K562 (cell line): ENCODE results near the gene C10orf53. TPM values are rescaled to one million over a fixed set of nuclear protein-coding genes. Genes with fewer than 3 reads are reported as not detected.

Experiments
- ATAC-seq: fragments of 200-7000 bp; cut with Tn5 transposase; 3 replicates; pipeline ENCODE4 v1.9.1; 2020; ENCODE audit warnings: moderate library complexity
- BruUV-seq: library from RNA; stranded (reverse); fragments of 400-500 nt; replicated peaks from 2 replicates; lab custom pipeline; 2021; lab: Mats Ljungman, UMichigan
- CTCF ChIA-PET: fragments of 300-600 bp; formaldehyde crosslinking; extraction: SDS; loops from one replicate; lab custom pipeline; 2021; ENCODE audit warnings: low intra/inter-chr PET ratio; lab: Yijun Ruan, JAX
- POLR2A ChIA-PET: fragments of 300-600, 350-650 bp; sonication (Branson Sonifier 250); formaldehyde crosslinking; extraction: SDS; loops from one replicate; lab custom pipeline; 2021; ENCODE audit warnings: antibody characterized with exemption, inconsistent platforms; lab: Yijun Ruan, JAX
- DNase-seq, 4 experiments: peaks; one replicate each; pipeline versions ENCODE4 v3.0.0 to v3.0.0-alpha.2; 2011 to 2018; ENCODE audit warnings: low spot score in 3 of 4, mixed read lengths in 3 of 4; ENCODE audit errors: extremely low read depth in 1 of 4
- FAIRE-seq: peaks from 2 replicates; lab custom pipeline; 2011; peaks lifted over from hg19 to GRCh38; lab: Jason Lieb, UNC
- H2AFZ ChIP-seq: 2 replicates; pipeline ENCODE4 v1.6.0; 2011; ENCODE audit warnings: low read depth, low read length, control low read depth, inconsistent platforms
- H3K27ac ChIP-seq: fragments of 200-600 bp; 3 replicates; pipeline ENCODE4 v1.8.0; 2011; ENCODE audit warnings: low read depth, mild to moderate bottlenecking, control low read depth, inconsistent platforms, low read length, moderate library complexity, mixed read lengths; ENCODE audit errors: extremely low read depth
- H3K27me3 ChIP-seq, 2 experiments: fragments of 300-600 bp in 1 of 2; 2 replicates in 1 of 2; 3 replicates in 1 of 2; pipeline versions ENCODE4 v1.6.0 to v1.8.0; 2011; ENCODE audit warnings: inconsistent platforms in 2 of 2, low read length in 2 of 2, mild to moderate bottlenecking in 1 of 2, mixed read lengths in 1 of 2, moderate library complexity in 1 of 2; ENCODE audit not compliant: control insufficient read depth in 2 of 2, insufficient read depth in 2 of 2
- H3K36me3 ChIP-seq: fragments of 300-600 bp; 3 replicates; pipeline ENCODE4 v1.8.0; 2011; ENCODE audit warnings: mild to moderate bottlenecking, low read length, inconsistent platforms; ENCODE audit not compliant: control insufficient read depth, insufficient read depth
- H3K4me1 ChIP-seq, 2 experiments: fragments of 200-600 bp in 1 of 2; replicated peaks in 1 of 2; 2 replicates in 1 of 2; 3 replicates in 1 of 2; pipeline versions ENCODE4 v1.5.1 to v1.8.0; 2011; ENCODE audit warnings: inconsistent platforms in 2 of 2, low read length in 2 of 2, mild to moderate bottlenecking in 1 of 2, mixed read lengths in 1 of 2, moderate library complexity in 1 of 2; ENCODE audit not compliant: control insufficient read depth in 2 of 2, insufficient read depth in 2 of 2
- H3K4me2 ChIP-seq: 2 replicates; pipeline ENCODE4 v1.6.1; 2011; ENCODE audit warnings: low read length, control low read depth, inconsistent platforms, mixed read lengths; ENCODE audit not compliant: insufficient read depth
- H3K4me3 ChIP-seq: fragments of 200-600 bp; sonication (generic), shearing (Covaris generic); 2 replicates; pipeline ENCODE4 v1.5.1; 2016; ENCODE audit warnings: control low read depth, inconsistent platforms
- H3K79me2 ChIP-seq: fragments of 200-600 bp; 3 replicates; pipeline ENCODE4 v1.8.0; 2011; ENCODE audit warnings: low read length, inconsistent platforms; ENCODE audit not compliant: control insufficient read depth, insufficient read depth
- H3K9ac ChIP-seq, 2 experiments: 2 replicates each; pipeline versions ENCODE4 v1.6.0 to v1.6.1; 2011; ENCODE audit warnings: low read depth in 2 of 2, low read length in 2 of 2, control low read depth in 1 of 2, inconsistent platforms in 1 of 2, mild to moderate bottlenecking in 1 of 2, mixed read lengths in 1 of 2; ENCODE audit not compliant: insufficient read depth in 1 of 2
- H3K9me1 ChIP-seq: one replicate; pipeline ENCODE4 v1.6.0; 2011; ENCODE audit warnings: inconsistent platforms, mild to moderate bottlenecking, low read length, moderate library complexity; ENCODE audit not compliant: control insufficient read depth, insufficient read depth
- H3K9me3 ChIP-seq: replicated peaks from 2 replicates; pipeline ENCODE4 v1.5.1; 2011; ENCODE audit warnings: low read depth, low read length, inconsistent platforms; ENCODE audit not compliant: control insufficient read depth, insufficient read depth
- H4K20me1 ChIP-seq: replicated peaks from 2 replicates; pipeline ENCODE4 v1.6.1; 2011; ENCODE audit warnings: low read length, inconsistent platforms, mixed read lengths; ENCODE audit not compliant: control insufficient read depth, insufficient read depth
- E2F3 ChIP-seq: fragments of 250-450 bp; sonication (Bioruptor Pico); IDR thresholded peaks from 2 replicates; pipeline ENCODE4 v1.4.0; 2020; ENCODE audit warnings: mild to moderate bottlenecking
- MTA1 ChIP-seq: fragments of 450-650 bp; IDR thresholded peaks from 2 replicates; pipeline ENCODE4 v1.6.1; 2017; ENCODE audit warnings: borderline replicate concordance
- SMARCB1 ChIP-seq: IDR thresholded peaks from 2 replicates; pipeline ENCODE4 v1.6.1; 2011; ENCODE audit warnings: improper control_type of control experiment, low read depth; ENCODE audit not compliant: insufficient read length
- WGBS: fragments of 100-300 bp; shearing (Covaris generic); methylation state at CpG from one replicate; pipeline ENCODE4 v1.1.6; 2016; ENCODE audit warnings: low coverage, mixed read lengths; ENCODE audit not compliant: insufficient coverage; ENCODE audit errors: missing lambda C conversion rate; 5-methylcytosine and 5-hydroxymethylcytosine counted together
- in situ Hi-C: fragments of 300-500 bp; cut with MboI; formaldehyde crosslinking; loops from 4 replicates; pipeline ENCODE4 v1.15.0; 2018; ENCODE audit warnings: inconsistent platforms, mixed read lengths
- intact Hi-C: fragments of 100-400 bp; cut with micrococcal nuclease; formaldehyde crosslinking; loops from 2 replicates; pipeline ENCODE4 v1.14.2; 2022
- polyA plus RNA-seq, 8 experiments: library from polyadenylated mRNA; depleted of rRNA in 4 of 8; stranded (reverse) in 5 of 8; unstranded in 3 of 8; fragments of >200 nt; fragmentation: Nextera tagmentation in 2 of 8; fragmentation: Illumina TruSeq in 1 of 8; extraction: Ambion mirVana in 2 of 8; extraction: Trizol in 1 of 8; gene quantifications; 2 replicates each; pipeline versions ENCODE4 v1.2.1 to v1.2.3, GENCODE V29; 2011 to 2014; ENCODE audit warnings: inconsistent platforms in 1 of 8, missing spikeins in 1 of 8
- total RNA-seq, 7 experiments: library from RNA; depleted of rRNA in 6 of 7; stranded (reverse); fragments of >200 nt in 6 of 7; fragmentation: Illumina TruSeq in 2 of 7; extraction: Trizol in 2 of 7; gene quantifications; 2 replicates each; pipeline versions ENCODE4 v1.2.1 to v1.2.3, GENCODE V29; 2011 to 2021; ENCODE audit warnings: low replicate concordance in 1 of 7
- TF ChIP-seq, protein P1 (sequence below): fragments of 450-650 bp; IDR thresholded peaks from 2 replicates; pipeline ENCODE4 v1.6.1; 2016; ENCODE audit warnings: mild to moderate bottlenecking, moderate library complexity
- TF ChIP-seq, protein P2 (sequence below): fragments of 250-450 bp; sonication (Bioruptor Pico); IDR thresholded peaks from 2 replicates; pipeline ENCODE4 v1.4.0; 2020; ENCODE audit warnings: mild to moderate bottlenecking, moderate library complexity

Gene C10orf53
- total and polyA plus RNA-seq, 9 of the 15 experiments (the other 6 are each of a cell fraction or from before 2014, with no cell fraction given) = not detected

- Histone ChIP-seq H3K27ac (no peak overlapping the region), H3K4me2 (no peak overlapping the region), H3K4me3 (no peak overlapping the region), H3K9me1 (no peaks in the 10 kb centered on the region), H3K27me3 (peaks cover 5 to 50% of the 10 kb centered on the region in 2 experiments; a peak in 4 of 5 replicates), H3K79me2 (no peaks in the 10 kb centered on the region), H3K36me3 (no peaks in the 10 kb centered on the region), H4K20me1 (peaks cover 27% of the 10 kb centered on the region; the same call in 1 of the 2 replicates), H3K9me3 (no peaks in the 10 kb centered on the region), H3K4me1 (peaks cover 0 to 8% of the 10 kb centered on the region in 2 experiments; a peak in 1 of 5 replicates), H3K9ac (no peak overlapping the region), H2AFZ (no peak overlapping the region)
- no peak for ATAC-seq
- BruUV-seq = no TSS peak
- no peak for DNase-seq
- WGBS = 16% methylated on average over 23 of the region's 23 CpGs
- in situ Hi-C loops (no loop called here), intact Hi-C loops (no loop called here)
- CTCF ChIA-PET = no interaction called here
- no peak for FAIRE-seq
- POLR2A ChIA-PET = no interaction called here
- TF ChIP-seq MTA1 = no peak
- TF ChIP-seq E2F3 = no peak
- TF ChIP-seq, protein P1, sequence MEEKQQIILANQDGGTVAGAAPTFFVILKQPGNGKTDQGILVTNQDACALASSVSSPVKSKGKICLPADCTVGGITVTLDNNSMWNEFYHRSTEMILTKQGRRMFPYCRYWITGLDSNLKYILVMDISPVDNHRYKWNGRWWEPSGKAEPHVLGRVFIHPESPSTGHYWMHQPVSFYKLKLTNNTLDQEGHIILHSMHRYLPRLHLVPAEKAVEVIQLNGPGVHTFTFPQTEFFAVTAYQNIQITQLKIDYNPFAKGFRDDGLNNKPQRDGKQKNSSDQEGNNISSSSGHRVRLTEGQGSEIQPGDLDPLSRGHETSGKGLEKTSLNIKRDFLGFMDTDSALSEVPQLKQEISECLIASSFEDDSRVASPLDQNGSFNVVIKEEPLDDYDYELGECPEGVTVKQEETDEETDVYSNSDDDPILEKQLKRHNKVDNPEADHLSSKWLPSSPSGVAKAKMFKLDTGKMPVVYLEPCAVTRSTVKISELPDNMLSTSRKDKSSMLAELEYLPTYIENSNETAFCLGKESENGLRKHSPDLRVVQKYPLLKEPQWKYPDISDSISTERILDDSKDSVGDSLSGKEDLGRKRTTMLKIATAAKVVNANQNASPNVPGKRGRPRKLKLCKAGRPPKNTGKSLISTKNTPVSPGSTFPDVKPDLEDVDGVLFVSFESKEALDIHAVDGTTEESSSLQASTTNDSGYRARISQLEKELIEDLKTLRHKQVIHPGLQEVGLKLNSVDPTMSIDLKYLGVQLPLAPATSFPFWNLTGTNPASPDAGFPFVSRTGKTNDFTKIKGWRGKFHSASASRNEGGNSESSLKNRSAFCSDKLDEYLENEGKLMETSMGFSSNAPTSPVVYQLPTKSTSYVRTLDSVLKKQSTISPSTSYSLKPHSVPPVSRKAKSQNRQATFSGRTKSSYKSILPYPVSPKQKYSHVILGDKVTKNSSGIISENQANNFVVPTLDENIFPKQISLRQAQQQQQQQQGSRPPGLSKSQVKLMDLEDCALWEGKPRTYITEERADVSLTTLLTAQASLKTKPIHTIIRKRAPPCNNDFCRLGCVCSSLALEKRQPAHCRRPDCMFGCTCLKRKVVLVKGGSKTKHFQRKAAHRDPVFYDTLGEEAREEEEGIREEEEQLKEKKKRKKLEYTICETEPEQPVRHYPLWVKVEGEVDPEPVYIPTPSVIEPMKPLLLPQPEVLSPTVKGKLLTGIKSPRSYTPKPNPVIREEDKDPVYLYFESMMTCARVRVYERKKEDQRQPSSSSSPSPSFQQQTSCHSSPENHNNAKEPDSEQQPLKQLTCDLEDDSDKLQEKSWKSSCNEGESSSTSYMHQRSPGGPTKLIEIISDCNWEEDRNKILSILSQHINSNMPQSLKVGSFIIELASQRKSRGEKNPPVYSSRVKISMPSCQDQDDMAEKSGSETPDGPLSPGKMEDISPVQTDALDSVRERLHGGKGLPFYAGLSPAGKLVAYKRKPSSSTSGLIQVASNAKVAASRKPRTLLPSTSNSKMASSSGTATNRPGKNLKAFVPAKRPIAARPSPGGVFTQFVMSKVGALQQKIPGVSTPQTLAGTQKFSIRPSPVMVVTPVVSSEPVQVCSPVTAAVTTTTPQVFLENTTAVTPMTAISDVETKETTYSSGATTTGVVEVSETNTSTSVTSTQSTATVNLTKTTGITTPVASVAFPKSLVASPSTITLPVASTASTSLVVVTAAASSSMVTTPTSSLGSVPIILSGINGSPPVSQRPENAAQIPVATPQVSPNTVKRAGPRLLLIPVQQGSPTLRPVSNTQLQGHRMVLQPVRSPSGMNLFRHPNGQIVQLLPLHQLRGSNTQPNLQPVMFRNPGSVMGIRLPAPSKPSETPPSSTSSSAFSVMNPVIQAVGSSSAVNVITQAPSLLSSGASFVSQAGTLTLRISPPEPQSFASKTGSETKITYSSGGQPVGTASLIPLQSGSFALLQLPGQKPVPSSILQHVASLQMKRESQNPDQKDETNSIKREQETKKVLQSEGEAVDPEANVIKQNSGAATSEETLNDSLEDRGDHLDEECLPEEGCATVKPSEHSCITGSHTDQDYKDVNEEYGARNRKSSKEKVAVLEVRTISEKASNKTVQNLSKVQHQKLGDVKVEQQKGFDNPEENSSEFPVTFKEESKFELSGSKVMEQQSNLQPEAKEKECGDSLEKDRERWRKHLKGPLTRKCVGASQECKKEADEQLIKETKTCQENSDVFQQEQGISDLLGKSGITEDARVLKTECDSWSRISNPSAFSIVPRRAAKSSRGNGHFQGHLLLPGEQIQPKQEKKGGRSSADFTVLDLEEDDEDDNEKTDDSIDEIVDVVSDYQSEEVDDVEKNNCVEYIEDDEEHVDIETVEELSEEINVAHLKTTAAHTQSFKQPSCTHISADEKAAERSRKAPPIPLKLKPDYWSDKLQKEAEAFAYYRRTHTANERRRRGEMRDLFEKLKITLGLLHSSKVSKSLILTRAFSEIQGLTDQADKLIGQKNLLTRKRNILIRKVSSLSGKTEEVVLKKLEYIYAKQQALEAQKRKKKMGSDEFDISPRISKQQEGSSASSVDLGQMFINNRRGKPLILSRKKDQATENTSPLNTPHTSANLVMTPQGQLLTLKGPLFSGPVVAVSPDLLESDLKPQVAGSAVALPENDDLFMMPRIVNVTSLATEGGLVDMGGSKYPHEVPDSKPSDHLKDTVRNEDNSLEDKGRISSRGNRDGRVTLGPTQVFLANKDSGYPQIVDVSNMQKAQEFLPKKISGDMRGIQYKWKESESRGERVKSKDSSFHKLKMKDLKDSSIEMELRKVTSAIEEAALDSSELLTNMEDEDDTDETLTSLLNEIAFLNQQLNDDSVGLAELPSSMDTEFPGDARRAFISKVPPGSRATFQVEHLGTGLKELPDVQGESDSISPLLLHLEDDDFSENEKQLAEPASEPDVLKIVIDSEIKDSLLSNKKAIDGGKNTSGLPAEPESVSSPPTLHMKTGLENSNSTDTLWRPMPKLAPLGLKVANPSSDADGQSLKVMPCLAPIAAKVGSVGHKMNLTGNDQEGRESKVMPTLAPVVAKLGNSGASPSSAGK = no peak
- TF ChIP-seq SMARCB1 = no peak
- TF ChIP-seq, protein P2, sequence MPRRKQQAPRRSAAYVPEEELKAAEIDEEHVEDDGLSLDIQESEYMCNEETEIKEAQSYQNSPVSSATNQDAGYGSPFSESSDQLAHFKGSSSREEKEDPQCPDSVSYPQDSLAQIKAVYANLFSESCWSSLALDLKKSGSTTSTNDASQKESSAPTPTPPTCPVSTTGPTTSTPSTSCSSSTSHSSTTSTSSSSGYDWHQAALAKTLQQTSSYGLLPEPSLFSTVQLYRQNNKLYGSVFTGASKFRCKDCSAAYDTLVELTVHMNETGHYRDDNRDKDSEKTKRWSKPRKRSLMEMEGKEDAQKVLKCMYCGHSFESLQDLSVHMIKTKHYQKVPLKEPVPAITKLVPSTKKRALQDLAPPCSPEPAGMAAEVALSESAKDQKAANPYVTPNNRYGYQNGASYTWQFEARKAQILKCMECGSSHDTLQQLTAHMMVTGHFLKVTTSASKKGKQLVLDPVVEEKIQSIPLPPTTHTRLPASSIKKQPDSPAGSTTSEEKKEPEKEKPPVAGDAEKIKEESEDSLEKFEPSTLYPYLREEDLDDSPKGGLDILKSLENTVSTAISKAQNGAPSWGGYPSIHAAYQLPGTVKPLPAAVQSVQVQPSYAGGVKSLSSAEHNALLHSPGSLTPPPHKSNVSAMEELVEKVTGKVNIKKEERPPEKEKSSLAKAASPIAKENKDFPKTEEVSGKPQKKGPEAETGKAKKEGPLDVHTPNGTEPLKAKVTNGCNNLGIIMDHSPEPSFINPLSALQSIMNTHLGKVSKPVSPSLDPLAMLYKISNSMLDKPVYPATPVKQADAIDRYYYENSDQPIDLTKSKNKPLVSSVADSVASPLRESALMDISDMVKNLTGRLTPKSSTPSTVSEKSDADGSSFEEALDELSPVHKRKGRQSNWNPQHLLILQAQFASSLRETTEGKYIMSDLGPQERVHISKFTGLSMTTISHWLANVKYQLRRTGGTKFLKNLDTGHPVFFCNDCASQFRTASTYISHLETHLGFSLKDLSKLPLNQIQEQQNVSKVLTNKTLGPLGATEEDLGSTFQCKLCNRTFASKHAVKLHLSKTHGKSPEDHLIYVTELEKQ (CRISPR knock-in tag) = no peak
Measured at GRCh38 chr10:49742683-49743463, 63.4 kb downstream of the C10orf53 start.
